HG02943 (cell line): ENCODE measurements around the gene CLC.
"Not testable (repeated sequence)": the region's sequence is repeated elsewhere in the genome, so short reads cannot be mapped to it uniquely, and the experiment has no call there.

Experiments used
- ATAC-seq: cut with Tn5 transposase; IDR thresholded peaks from one replicate; pipeline ENCODE4 v1.9.1; 2021; ENCODE audit warnings: mild to moderate bottlenecking, low read depth, moderate library complexity; ENCODE audit not compliant: unreplicated experiment

Gene CLC

DNA sequence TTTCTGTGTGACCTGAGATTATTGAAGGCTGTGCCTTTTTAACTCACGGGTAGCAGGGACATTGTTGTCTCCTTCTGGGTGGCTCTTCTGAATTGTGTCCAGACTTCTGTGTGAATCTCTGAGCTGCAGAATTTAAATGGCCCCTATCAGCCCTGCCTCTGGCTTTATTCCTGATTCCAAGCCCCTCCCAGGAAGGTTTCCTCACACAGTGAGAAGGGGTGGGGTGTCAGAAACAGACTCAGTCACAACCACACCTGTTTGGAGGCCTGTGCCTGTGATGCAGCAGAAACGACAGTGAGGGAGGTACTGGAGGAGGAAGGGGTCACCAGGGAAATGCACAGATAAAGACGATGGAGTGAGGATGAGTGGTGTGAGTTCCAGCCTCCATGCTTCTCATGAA, at the start of gene CLC:
Gene CLC (minus strand): TSS at position 139 of the 400 bp plus-strand sequence. CDS start 77 bp downstream, at position 62.
- ATAC-seq = no peak

GRCh38 chr19:39780894-39781293, 43.1 kb upstream of the CLC start:
- ATAC-seq = no peak

GRCh38 chr19:39778763-39779162, 40.9 kb upstream of the CLC start, which contains the start of gene LEUTX:
Gene LEUTX (plus strand): TSS chr19:39778854. CDS start chr19:39778921, 67 bp downstream.
- ATAC-seq = no peak

GRCh38 chr19:39768786-39769185, 31.0 kb upstream of the CLC start:
- no peak for ATAC-seq

- no peak for ATAC-seq
Observed at GRCh38 chr19:39768334-39768733, 30.5 kb upstream of the CLC start.

DNA sequence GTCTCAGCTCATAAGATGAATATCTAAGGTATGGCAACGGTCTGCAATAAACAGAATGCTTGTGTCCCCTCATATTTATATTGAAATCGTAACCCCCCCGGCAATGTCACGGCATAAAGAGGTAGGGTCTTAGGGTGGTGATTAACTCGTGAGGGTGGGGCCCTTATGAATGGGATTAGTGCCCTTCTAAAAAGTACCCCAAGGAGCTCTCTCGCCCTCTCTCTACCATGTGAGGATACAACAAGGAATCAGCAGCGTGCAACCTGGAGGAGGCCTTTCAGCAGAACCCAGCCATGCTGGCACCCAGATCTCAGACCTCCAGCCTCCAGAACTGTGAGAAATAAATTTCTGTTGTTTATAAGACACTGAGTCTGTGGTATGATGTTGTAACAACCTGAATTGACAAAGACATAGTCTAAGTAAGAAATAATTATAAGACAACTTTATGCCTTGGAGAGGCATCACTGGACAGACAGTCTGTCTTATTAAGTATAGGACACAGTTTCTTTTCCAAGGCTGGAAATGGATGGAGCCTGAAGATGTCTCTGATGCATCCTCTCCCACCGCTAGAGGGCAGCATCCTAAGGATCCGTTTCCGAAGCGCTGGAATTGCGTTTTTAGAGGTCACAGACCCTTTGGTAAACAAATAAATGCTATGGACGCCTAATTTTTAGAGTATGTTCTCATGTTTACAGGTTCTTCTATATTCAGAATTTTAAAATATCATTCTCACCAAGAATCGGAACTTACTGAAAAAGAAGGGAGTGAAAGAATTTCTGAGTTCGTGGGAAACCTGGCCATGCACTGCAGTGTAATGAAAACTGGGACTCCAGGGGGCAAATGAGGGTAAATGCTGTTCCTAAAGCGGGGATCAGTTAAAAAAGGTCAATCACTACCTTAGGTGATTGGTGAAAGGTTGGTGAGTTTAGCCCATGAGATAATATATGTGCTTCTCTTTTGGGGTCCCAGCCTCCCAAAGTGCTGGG, 27.6 kb upstream of the CLC start:
- ATAC-seq = no peak

- ATAC-seq = not testable (repeated sequence)
Observed at GRCh38 chr19:39761851-39762250, 24.0 kb upstream of the CLC start.

DNA sequence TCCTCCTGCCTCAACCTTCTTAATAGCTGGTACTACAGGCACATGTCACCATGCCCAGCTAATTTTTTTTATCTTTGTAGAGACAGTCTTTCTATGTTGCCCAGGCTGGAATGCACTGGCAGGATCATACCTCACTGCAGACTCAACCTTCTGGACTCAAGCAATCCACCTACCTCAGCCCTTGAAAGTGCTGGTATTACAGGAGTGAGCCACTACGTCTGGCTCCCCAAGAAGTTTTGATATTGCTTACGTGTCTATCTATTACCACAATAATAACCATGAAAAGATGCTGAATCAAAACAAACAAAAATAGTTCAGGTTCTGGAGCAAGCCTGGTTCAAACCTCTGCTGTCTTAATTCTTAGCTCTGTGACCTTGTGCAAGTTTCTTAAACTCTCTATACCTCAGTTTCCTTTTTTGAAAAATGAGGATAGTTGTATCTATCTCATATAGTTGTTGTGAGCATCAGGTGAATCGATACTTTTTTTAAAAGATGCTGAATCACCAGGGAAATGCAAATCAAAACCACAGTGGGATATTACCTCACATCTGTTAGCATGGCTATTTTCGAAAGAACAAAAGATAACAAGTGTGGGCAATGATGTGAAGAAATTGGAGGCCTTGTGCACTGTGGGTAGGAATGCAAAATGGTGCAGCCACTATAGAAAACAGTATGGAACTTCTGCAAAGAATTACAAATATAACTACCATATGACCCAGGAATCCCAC, 21.8 kb upstream of the CLC start:
- ATAC-seq = no peak

DNA sequence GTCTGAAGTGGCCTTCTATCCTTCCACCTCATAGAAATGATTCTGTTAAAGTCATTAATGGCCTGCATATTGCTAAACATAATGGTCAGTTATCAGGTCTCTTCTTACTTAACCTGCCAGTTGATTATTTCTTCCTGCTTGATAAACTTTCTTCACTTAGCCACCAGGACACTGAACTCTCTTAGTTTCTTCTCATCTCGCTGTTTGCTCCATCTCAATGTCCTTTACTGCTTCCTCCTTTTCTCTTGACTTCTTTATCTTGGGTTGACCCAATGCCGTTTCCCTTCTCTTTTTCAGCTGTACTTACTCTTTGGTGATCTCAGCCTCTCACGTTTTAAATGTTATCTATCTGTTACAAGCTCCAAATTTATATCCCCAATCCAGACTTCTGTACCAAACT, 17.1 kb upstream of the CLC start:
- ATAC-seq = no peak

GRCh38 chr19:39754544-39754943, 16.7 kb upstream of the CLC start:
- no peak for ATAC-seq

DNA sequence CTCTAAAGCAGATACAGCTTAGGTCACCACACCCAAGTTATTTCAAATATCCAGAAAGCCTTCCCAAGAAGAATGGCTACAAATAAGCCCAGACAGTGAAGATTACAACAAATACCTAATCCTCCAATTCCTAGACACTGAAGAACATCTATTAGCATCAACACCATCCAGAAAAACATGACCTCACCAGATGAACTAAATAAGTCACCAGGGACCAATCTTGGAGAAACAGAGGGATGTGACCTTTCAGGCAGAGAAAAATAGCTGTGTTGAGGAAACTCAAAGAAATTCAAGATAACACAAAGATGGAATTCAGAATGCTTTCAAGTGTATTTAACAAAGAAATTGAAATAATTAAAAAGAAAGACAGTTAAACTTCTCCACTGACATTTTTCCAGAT, 15.0 kb upstream of the CLC start:
- ATAC-seq = no peak

- ATAC-seq = no peak
Observed at GRCh38 chr19:39752390-39752789, 14.6 kb upstream of the CLC start.

DNA sequence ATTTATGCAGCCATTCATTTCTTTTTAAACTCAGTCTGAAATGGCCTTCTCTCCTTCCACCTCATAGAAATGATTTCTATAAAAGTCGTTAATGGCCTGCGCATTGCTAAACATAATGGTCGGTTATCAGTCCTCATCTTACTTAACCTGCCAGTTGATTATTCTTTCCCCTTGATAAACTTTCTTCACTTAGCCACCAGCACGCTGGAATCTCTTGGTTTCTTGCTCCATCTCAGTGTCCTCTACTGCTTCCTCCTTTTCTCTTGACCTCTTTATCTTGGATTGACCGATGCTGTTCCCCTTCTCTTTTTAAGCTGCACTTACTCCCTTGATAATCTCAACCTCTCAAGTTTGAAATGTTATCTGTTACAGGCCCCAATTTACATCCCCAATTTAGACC, 12.2 kb upstream of the CLC start:
- ATAC-seq = no peak

- ATAC-seq = no peak
Observed at GRCh38 chr19:39746836-39747529, 9.2 kb upstream of the CLC start.

DNA sequence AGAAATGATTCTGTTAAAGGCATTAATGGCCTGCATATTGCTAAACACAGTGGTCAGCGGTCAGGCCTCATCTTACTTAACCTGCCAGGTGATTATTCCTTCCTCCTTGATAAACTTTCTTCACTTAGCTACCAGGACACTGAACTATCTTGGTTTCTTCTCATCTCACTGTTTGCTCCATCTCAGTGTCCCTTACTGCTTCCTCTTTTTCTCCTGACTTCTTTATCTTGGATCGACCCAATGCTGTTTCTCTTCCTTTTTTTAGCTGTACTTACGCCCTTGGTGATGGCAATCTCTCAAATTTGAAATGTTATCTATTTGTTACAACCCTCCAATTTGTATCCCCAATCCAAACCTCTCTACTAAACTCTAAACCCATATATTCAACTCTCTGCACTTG, 7.8 kb upstream of the CLC start:
- ATAC-seq = no peak

GRCh38 chr19:39740395-39740794, 2.6 kb upstream of the CLC start:
- ATAC-seq = no peak

DNA sequence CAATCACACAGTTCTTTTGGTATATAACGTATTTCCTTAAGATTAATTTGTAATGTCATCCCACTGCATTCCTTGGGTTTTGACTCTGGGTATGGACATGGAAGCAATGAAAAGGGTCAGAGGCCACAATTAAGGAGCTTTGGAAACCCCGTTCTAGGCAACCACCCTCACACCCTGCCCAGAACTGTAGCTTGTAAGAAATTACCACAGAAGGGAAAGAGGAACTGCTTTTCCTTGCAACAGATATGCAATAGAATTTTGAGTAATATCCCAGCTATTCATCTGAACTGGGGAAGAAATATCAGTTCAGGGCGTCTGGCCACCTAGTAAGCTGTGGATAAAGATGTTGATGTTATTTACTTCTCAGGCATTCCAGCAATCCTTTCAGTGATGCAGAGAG, 985 bp upstream of the CLC start:
- ATAC-seq = no peak

DNA sequence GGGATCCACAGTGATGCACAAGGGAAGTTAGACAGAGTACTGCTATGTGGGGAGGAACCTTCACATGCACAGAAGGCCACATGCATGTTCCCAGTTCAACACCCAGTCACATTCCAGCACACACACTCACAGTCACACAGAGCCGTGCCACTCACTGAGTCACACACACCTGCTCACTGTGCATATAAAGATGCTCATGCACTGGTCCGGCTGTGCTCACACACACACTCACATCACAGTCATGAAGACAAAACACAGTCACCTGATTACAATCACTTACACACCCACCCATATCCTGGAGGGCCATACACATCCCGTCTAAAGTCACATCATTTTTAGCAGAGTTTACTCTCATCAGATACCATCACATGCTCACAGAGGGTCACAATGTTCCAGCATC, 478 bp downstream of the CLC start:
- no peak for ATAC-seq

- no peak for ATAC-seq
Observed at GRCh38 chr19:39736088-39736487, 1.7 kb downstream of the CLC start.

- no peak for ATAC-seq
Observed at GRCh38 chr19:39735688-39736087, 2.1 kb downstream of the CLC start.

DNA sequence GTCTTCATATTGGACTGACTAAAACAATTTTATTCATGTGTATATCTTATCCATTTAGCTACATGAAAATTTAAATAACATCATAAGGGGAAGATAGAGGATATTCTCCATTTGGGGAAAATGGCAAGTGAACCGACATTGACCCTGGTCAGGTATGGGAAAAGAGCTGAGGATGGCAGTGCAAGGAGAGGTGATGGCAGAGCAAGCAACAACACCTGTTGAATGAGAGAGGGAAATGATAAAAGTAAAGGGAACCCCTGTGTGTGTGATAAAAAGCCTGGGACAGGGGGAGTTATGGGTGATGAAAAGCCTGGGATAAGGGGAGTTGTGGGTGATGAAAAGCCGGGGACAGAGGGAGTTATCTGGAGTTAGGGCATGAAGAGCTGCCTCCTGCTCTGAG, 4.0 kb downstream of the CLC start:
- ATAC-seq = no peak
